ENCODE measurements around the gene FRYL. TPM values are rescaled to one million over a fixed set of nuclear protein-coding genes. Genes with fewer than 3 reads are reported as not detected.

The FRYL gene
- total and polyA plus RNA-seq, 2 of the 8 experiments (the other 6 are each of a cell fraction or from before 2014, with no cell fraction given), result 8.0 to 36.5 TPM

GRCh38 chr4:48699475-48699874, 80.6 kb downstream of the FRYL start:
- Histone ChIP-seq H4K20me1 (replicated peaks in 1 of 2; ENCODE audit: control insufficient read depth in 1 of 2, insufficient read depth in 2 of 2, low read length in 2 of 2) (peaks cover 0 to 1% of the 10 kb centered on the region in 2 experiments), H3K79me2 (ENCODE audit: control insufficient read depth in 1 of 2, insufficient read depth in 2 of 2, low read length in 2 of 2) (peaks cover 0 to 81% of the 10 kb centered on the region in 2 experiments; a peak in 2 of 4 replicates), H3K4ac (replicated peaks; ENCODE audit: insufficient read length, low read depth, low read length) (no peak overlapping the region), H3K23me2 (ENCODE audit: low read depth, low read length) (no peaks in the 10 kb centered on the region; the same call in 1 of the 2 replicates), H4K5ac (ENCODE audit: insufficient read length, low read depth, low read length) (no peak overlapping the region), H3K9me3 (ENCODE audit: insufficient read depth in 2 of 2, low read depth in 1 of 2, low read length in 1 of 2) (no peaks in the 10 kb centered on the region), H3K14ac (ENCODE audit: insufficient read length) (no peak overlapping the region), H2BK12ac (ENCODE audit: low read depth, low read length) (no peak overlapping the region), H3K9ac (replicated peaks in 1 of 4; ENCODE audit: extremely low read depth in 1 of 4, low read depth in 3 of 4, low read length in 3 of 4) (no peak overlapping the region), H3K27ac (ENCODE audit: low read depth, low read length) (no peak overlapping the region), H2BK20ac (ENCODE audit: low read length) (no peak overlapping the region), H3K36me3 (ENCODE audit: control insufficient read depth in 2 of 4, insufficient read depth in 4 of 4, low read length in 3 of 4) (no peaks in the 10 kb centered on the region), H4K8ac (ENCODE audit: extremely low read depth, insufficient read depth, low read length) (no peak overlapping the region), H4K91ac (replicated peaks; ENCODE audit: insufficient read length, low read length) (no peak overlapping the region), H3K4me2 (ENCODE audit: insufficient read depth in 1 of 2, low read depth in 2 of 2, low read length in 2 of 2) (no peak overlapping the region), H3K18ac (ENCODE audit: extremely low read depth, low read length) (no peak overlapping the region), H2BK5ac (ENCODE audit: low read depth, low read length) (no peak overlapping the region), H3K23ac (ENCODE audit: insufficient read length) (no peak overlapping the region), H3K56ac (replicated peaks; ENCODE audit: insufficient read length, low read depth, low read length) (no peak overlapping the region), H2AFZ (ENCODE audit: low read length) (no peak overlapping the region), H2BK15ac (ENCODE audit: low read length) (no peak overlapping the region), H2AK5ac (ENCODE audit: low read depth, low read length) (no peak overlapping the region), H3K4me1 (replicated peaks in 1 of 4; ENCODE audit: control insufficient read depth in 3 of 4, insufficient read depth in 4 of 4, low read length in 3 of 4) (peaks cover 3 to 9% (median 7%) of the 10 kb centered on the region in 4 experiments; a peak in 5 of 7 replicates), H3K27me3 (replicated peaks in 1 of 4; ENCODE audit: control insufficient read depth in 3 of 4, extremely low read depth in 1 of 4, insufficient read depth in 3 of 4, low read length in 3 of 4) (no peaks in the 10 kb centered on the region), H3K79me1 (ENCODE audit: low read depth, low read length) (peaks cover 6% of the 10 kb centered on the region; the same call in 1 of the 2 replicates), H3K4me3 (ENCODE audit: extremely low read depth in 1 of 4, insufficient read depth in 2 of 4, low read depth in 3 of 4, low read length in 4 of 4) (no peak overlapping the region), H2BK120ac (replicated peaks; ENCODE audit: low read depth, low read length) (no peak overlapping the region)
- POLR2A ChIA-PET (ENCODE audit: partially characterized antibody), result no interaction called here
- CTCF ChIA-PET (ENCODE audit: partially characterized antibody), result interaction anchor here (0.6 to 1.7 kb wide), 3 partner anchors 66 to 121 kb away, joined by 3 to 4 read pairs (median 3); no protein-coding TSS in a partner anchor
- no peak for DNase-seq (ENCODE audit: low read depth in 1 of 2, low spot score in 2 of 2)
- 44% methylated on average over 1 of the region's 1 CpG; no CpG with 5 or more reads in 1 of the 2 experiments for WGBS, 2 experiments (ENCODE audit: extremely low coverage in 1 of 2, insufficient coverage in 1 of 2, insufficient read length in 1 of 2, insufficient replicate concordance in 2 of 2, low coverage in 1 of 2, low lambda C conversion rate in 2 of 2, missing lambda C conversion rate in 1 of 2)
- no peak for FAIRE-seq
- TF ChIP-seq BCL11A (IDR thresholded peaks at IDR 0.05; ENCODE audit: low read depth in 2 of 2, low read length in 2 of 2), result no peak
- no peak for TF ChIP-seq GTF2F1 (IDR thresholded peaks at IDR 0.05; ENCODE audit: borderline replicate concordance, low read depth, low read length)
- TF ChIP-seq EGR1 (IDR thresholded peaks at IDR 0.05; ENCODE audit: borderline replicate concordance, low read depth, low read length), result no peak
- TF ChIP-seq KDM5A (IDR thresholded peaks at IDR 0.05; ENCODE audit: low read length), result no peak

All from H1 (cell line).